Activated effector memory CD4-positive, alpha-beta T cell treated with anti-CD3 and anti-CD28 coated beads, Interleukin-2, amount 50 U/mL, for 16 hours (primary cell): ENCODE data around the gene ASPHD1.

Experiments
- DNase-seq: peaks from one replicate; pipeline ENCODE4 v3.0.0-alpha.2; 2020

ASPHD1 gene

DNA sequence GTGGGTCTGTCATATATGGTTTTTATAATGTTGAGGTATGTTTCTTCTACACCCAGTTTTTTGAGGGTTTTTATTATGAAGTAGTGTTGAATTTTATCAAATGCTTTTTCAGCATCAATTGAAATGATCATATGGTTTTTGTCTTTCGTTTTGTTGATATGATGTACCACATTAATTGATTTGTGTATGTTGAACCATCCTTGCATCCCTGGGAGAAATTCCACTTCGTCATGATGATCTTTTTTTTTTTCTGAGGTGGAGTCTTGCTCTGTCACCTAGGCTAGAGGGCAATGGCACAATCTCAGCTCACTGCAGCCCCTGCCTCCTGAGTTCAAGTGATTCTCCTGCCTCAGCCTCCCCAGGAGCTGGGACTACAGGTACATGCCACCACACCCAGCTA is 47.6 kb downstream of the ASPHD1 start:
- DNase-seq, result no peak

GRCh38 chr16:29950806-29951461 is 50.6 kb downstream of the ASPHD1 start:
- DNase-seq, result no peak

DNA sequence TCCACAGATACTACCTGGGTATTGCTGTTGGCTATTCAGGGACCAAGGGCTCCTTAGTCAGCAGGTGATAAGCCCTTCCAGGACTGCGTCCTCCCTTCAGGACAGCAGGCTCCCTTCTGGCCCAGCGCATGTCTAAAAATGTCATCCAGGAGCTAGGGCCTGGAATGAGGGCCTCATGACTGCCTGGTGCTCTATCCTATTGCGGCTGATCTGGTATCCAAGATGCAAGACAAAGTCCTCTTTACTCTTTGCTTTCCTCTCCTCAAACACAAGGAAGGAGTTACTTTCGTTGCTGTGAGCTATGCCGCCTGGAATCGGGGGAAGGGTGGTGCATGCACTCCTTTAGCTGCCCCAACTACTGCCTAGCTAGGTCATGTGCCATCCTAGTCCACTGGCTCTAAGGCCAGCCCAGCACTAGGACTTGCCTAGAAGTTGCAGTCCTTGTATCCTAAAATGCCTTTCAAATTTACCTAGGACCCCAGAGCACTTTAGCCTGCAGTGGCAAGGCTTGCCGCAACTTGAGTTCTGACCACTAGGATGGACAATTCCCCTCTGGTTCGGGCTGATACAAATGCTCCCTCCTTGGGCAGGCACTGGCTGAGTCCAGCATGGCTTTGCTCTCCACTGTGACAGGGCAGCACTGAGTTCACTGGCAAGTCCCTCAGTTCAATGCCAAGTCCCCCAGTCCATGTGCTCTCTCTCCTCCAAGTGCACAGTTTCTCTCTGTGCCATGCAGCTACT is 51.5 kb downstream of the ASPHD1 start:
- no peak for DNase-seq
